Astrocyte (in vitro differentiated cells and primary cell): ENCODE results near the gene SLC12A5.

Experiments
- CTCF ChIP-seq: IDR thresholded peaks from 2 replicates; pipeline ENCODE4 v1.5.1; 2011; ENCODE audit warnings: low read depth, mild to moderate bottlenecking, inconsistent platforms, low read length, moderate library complexity; ENCODE audit not compliant: insufficient read depth
- EZH2 ChIP-seq: IDR thresholded peaks from 2 replicates; pipeline ENCODE4 v1.6.1; 2012; ENCODE audit warnings: mild to moderate bottlenecking, low read length, inconsistent platforms; ENCODE audit not compliant: insufficient read depth

- no peak for TF ChIP-seq CTCF
- no peak for TF ChIP-seq EZH2
Observed at GRCh38 chr20:46036370-46036769, 7.4 kb downstream of the SLC12A5 start.
